Left ventricle myocardium inferior (tissue), 1 donor: Measurements from ENCODE around the gene WDR35. TPM values are rescaled to one million over a fixed set of nuclear protein-coding genes. Genes with fewer than 3 reads are reported as not detected.
"Not testable (repeated sequence)": the region's sequence is repeated elsewhere in the genome, so short reads cannot be mapped to it uniquely, and the experiment has no call there.

Experiments used
- DNase-seq: peaks from one replicate; pipeline ENCODE4 v3.0.0-alpha.2; 2020
- H3K27ac ChIP-seq: fragments of 200-600 bp; replicated peaks from 2 replicates; pipeline ENCODE4 v1.8.0; 2021
- H3K27me3 ChIP-seq: fragments of 200-600 bp; 2 replicates; pipeline ENCODE4 v1.8.0; 2021; ENCODE audit warnings: low read depth
- H3K36me3 ChIP-seq: fragments of 200-600 bp; 2 replicates; pipeline ENCODE4 v1.8.0; 2021
- H3K4me1 ChIP-seq: fragments of 200-600 bp; 2 replicates; pipeline ENCODE4 v1.8.0; 2021
- H3K4me3 ChIP-seq: fragments of 200-600 bp; 2 replicates; pipeline ENCODE4 v1.8.0; 2021; ENCODE audit warnings: mild to moderate bottlenecking, moderate library complexity
- H3K9me3 ChIP-seq: fragments of 200-600 bp; replicated peaks from 2 replicates; pipeline ENCODE4 v1.8.0; 2021
- CTCF ChIP-seq: fragments of 200-600 bp; IDR thresholded peaks from 2 replicates; pipeline ENCODE4 v1.8.0; 2021; ENCODE audit warnings: antibody characterized with exemption, mild to moderate bottlenecking, borderline replicate concordance
- intact Hi-C: fragments of 100-400 bp; cut with micrococcal nuclease; formaldehyde crosslinking; loops from one replicate; pipeline ENCODE4 v1.11.0; 2022
- total RNA-seq: library from RNA; stranded (reverse); fragmentation: NEBNext Ultra II Directional; extraction: Animal tissue kit (Norgen Biotek cat#: 25700); gene quantifications from one replicate; pipeline ENCODE4 v1.2.1, GENCODE V29; 2021
- donor health status: DM: no; HTN: yes; CAD: no; lungs with severe emphysema.

WDR35 gene
- total RNA-seq, 1 donor from 2014 or later: 4.8 TPM

- Histone ChIP-seq H3K27me3 (no peaks in the 10 kb centered on the region), H3K9me3 (no peaks in the 10 kb centered on the region), H3K4me3 (no peak overlapping the region), H3K36me3 (no peaks in the 10 kb centered on the region), H3K27ac (no peak overlapping the region), H3K4me1 (no peaks in the 10 kb centered on the region)
- DNase-seq: no peak
- TF ChIP-seq CTCF: no peak
- intact Hi-C loops: no loop called here
These were observed 108.0 kb downstream of the WDR35 start for GRCh38 chr2:19881908-19882265.

- no peaks in the 10 kb centered on the region for H3K9me3 ChIP-seq
- no peak for DNase-seq
- intact Hi-C loops: no loop called here
- H3K4me1 ChIP-seq: no peaks in the 10 kb centered on the region
- no peaks in the 10 kb centered on the region for H3K36me3 ChIP-seq
- H3K4me3 ChIP-seq: no peak overlapping the region
- H3K27ac ChIP-seq: no peak overlapping the region
- H3K27me3 ChIP-seq: no peaks in the 10 kb centered on the region
- TF ChIP-seq CTCF: no peak
These were observed 108.5 kb downstream of the WDR35 start for GRCh38 chr2:19881221-19881907.

GRCh38 chr2:19880191-19880590 is 109.7 kb downstream of the WDR35 start:
- H3K4me3 ChIP-seq, H3K36me3 ChIP-seq, H3K27me3 ChIP-seq, intact Hi-C loops, DNase-seq, H3K9me3 ChIP-seq, H3K4me1 ChIP-seq, H3K27ac ChIP-seq: not testable (repeated sequence)

DNA sequence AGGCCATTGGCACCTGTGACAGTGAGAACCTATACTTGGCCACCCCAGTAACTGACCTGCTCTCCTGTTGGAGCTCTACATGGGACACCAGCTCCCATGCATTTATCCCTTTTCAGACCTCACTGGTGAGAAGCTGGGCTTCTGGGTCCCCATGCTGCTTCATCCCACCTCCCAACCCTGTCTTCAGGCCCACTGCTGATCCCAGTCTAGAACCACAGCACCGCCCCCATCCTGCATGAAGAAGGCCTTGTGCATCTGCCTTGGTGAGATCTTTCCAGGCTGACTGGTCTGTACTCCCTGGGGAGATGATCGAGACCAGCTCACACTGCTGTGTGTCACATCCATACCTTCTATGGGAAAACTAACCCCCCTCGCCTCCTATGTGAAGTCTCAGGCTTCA is 110.8 kb downstream of the WDR35 start:
- Histone ChIP-seq H3K36me3 (no peaks in the 10 kb centered on the region), H3K4me3 (no peak overlapping the region), H3K4me1 (no peaks in the 10 kb centered on the region), H3K9me3 (no peaks in the 10 kb centered on the region), H3K27ac (no peak overlapping the region), H3K27me3 (no peaks in the 10 kb centered on the region)
- TF ChIP-seq CTCF: no peak
- DNase-seq: no peak
- intact Hi-C loops: no loop called here

- intact Hi-C loops: no loop called here
- Histone ChIP-seq H3K9me3 (no peaks in the 10 kb centered on the region), H3K27ac (no peak overlapping the region), H3K36me3 (no peaks in the 10 kb centered on the region), H3K27me3 (no peaks in the 10 kb centered on the region), H3K4me3 (no peak overlapping the region), H3K4me1 (no peaks in the 10 kb centered on the region)
- DNase-seq: no peak
- no peak for TF ChIP-seq CTCF
These were observed 111.4 kb downstream of the WDR35 start for GRCh38 chr2:19878268-19879046.

- Histone ChIP-seq H3K36me3 (no peaks in the 10 kb centered on the region), H3K4me3 (no peak overlapping the region), H3K27me3 (no peaks in the 10 kb centered on the region), H3K4me1 (no peaks in the 10 kb centered on the region), H3K27ac (no peak overlapping the region), H3K9me3 (no peaks in the 10 kb centered on the region)
- DNase-seq: no peak
- no peak for TF ChIP-seq CTCF
- intact Hi-C loops: no loop called here
These were observed 113.2 kb downstream of the WDR35 start for GRCh38 chr2:19876751-19877150.
